GM18519 (cell line): ENCODE data around the gene LIF.

ENCODE experiments used
- ATAC-seq: cut with Tn5 transposase; IDR thresholded peaks from one replicate; pipeline ENCODE4 v1.9.1; 2021; ENCODE audit warnings: mild to moderate bottlenecking, moderate library complexity; ENCODE audit not compliant: unreplicated experiment, low FRiP score

The LIF gene

DNA sequence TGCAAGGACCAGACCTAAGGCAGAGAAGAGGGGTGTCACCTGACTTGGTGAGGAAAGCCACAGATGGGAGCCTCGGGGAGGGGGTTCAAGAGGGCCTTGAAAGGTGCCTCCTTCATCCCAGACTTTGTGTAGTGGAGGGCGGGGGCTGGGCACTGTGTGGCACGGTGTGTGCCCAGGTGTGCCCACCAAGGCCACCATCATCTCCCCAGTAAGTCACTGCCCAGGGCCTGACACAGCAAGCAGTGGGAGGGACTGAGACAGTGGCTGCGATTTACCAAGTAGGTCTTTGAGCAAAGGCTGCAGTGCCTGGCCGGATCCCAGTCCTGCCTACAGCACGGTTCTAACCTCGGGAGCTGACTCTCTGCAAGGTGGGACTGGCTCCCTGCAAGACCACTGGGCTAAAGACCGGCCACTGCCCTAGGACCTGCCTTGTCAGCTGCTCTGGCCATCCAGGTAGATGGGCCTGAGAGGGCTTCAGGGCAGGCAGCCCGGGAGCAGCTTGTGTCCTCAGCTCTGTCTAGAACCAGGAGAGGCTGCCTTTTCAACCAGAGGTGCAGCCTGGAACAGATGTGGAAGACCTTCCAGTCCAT is 18.7 kb upstream of the LIF start:
- ATAC-seq = no peak

GRCh38 chr22:30263883-30264282 is 17.3 kb upstream of the LIF start:
- no peak for ATAC-seq

GRCh38 chr22:30262917-30263741 is 16.6 kb upstream of the LIF start:
- no peak for ATAC-seq

GRCh38 chr22:30262112-30262511 is 15.6 kb upstream of the LIF start:
- ATAC-seq = no peak

GRCh38 chr22:30261134-30261533 is 14.6 kb upstream of the LIF start:
- ATAC-seq = no peak

DNA sequence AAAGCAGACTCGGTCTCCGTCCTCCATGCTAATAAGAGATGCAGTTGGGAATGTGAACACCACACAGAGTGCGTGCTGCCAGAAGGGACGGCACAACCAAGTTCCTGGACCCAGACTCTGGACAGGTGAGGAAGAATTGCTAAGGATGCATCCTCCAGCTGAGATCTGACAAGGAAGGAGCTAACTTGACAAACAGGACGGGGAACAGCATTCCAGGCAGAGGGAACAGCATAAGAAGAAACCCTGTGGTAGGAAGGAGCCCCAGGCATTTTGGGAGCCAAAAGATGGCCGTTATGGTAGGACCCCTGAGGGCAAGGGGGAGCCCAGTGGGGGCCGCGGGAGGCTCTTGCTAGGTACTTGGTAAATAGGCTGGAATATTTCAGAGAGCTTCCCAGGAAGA is 14.1 kb upstream of the LIF start:
- no peak for ATAC-seq

- no peak for ATAC-seq
Observed at GRCh38 chr22:30260276-30260675, 13.7 kb upstream of the LIF start.

DNA sequence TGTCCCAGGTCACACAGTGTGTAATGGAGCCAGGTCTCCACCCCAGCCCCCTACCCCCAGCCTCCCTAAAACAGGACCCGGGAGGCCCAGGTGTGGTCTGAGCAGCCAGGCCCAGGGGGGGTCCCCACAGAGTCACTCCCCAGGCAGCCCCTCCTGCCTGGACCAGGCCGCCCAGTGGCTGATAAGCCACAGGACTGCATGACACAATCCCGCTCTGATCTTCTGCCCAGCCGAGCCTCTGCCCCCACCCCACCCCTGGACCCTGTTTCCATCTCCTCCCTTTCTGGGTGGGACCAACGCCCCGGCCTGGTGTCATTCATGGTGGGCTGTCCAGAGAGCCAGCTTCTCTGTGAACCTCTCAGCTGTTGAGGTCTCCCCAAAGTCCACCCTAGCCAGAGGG is 7.8 kb upstream of the LIF start:
- ATAC-seq = no peak

- no peak for ATAC-seq
Observed at GRCh38 chr22:30253205-30253852, 6.8 kb upstream of the LIF start.

DNA sequence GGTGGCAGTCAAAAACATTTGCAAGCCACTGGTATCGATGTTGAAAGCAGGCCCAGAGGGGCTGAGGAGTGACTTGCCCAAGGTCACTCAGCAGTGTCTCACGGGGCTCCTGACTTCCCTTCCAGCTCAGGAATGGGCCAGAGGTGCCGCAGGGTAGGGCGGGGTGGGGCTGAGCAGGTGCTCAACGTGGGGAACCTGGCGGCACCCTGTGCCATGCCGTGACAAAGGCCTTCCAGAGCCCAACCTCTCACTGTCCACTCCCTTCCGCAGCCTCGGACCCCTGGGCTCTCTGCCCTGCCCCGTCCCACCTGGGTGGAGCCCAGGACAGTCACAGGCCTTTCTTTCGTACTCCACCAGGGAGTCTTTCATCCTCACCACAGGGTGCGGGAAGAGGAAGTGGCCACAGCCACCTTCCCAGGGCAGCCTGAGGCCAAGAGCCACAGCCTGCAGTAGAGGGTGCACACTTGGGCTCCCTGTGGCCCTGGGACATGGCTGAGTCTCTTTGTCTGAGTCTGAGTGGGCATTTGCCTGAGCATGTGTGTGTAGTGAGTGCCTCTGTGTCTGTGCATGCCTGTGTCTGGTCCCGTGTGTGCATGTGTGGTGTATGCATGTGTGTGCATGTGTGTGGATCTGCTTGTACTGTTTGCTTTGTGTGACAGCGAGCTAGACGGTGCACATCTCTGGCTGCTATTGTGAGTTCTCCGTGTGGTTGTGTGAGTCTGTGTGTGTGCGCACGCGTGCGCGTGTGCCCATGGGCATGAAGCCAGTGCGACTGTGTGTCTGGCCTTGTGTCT is 6.0 kb upstream of the LIF start:
- no peak for ATAC-seq

GRCh38 chr22:30251711-30252110 is 5.2 kb upstream of the LIF start:
- no peak for ATAC-seq

DNA sequence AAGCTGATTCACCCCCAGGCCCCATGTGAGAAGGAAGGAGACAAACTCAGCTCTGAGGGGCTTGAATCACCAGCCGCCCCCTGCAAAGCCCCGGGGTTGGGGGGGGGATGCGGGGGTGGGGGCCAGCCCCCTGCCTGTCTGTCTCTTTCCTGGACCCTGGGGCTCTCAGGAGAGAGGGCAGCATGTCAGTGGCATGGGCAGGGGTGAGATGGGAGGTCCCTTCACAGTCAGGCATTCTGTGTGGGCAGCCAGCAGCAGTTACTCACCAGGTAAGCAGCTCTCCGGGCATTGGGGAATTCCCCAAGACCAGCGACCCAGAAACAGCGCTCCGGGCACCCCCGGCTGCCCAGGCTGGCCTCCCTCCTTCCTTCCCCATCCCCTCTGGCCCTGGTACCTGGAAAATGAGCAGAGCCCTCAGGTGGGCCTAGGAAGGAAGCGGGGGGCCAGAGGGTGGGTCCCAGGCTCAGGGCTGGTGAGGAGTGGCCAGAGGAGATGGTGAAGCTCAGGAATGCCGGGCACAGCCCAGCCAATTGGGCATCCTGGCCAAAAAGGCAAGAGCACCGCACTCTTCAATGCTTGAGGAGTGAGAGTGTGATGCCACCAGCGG is 4.2 kb upstream of the LIF start:
- ATAC-seq = no peak

GRCh38 chr22:30250039-30250565 is 3.5 kb upstream of the LIF start:
- ATAC-seq = no peak

DNA sequence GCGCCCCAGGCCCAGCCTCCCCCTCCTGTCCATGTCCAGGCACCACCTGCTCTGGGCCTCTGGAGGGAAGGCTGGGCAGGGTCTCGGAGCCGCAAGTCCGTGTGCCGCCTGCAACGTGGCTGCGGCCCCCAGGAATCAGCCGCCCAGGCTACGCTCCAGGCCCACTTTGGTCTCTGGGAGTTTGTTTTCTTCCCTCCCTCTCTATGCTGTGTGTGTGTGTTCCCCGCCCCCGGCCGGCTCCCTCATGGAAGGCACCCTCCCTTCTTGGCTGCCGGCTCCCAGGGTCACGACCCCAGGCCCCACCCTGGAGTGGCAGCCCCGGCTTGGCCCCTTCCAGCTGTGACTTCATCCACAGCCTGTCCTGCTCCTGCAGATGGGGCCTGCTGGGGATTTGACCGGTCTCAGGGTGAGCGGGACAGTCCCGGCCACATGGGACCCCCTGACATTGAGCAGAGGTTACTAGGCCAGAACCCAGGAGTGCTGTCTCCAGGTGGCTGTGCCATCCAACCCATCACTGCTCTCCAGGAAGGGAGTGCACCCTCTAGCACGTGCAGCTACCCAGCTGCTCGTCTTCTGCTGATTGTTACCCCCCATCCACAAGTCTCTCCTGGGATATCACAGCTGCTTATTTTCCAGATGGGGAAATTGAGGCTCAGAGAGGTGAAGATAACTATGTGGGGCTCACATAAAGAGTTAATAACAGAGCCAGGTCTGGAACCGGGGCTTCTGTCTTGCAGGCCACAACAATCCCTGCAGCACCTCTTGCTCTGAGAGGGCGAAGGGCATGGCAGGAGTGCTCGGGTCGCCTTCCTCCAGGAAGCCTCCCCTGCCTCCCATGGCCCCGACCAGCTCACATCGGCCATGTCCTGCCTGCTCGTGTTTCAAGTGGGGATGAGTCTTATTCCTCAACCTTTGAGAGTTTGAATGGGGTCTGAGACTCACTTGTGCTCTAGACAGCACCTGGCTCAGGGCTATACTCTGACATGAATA is 2.8 kb upstream of the LIF start:
- ATAC-seq = no peak

DNA sequence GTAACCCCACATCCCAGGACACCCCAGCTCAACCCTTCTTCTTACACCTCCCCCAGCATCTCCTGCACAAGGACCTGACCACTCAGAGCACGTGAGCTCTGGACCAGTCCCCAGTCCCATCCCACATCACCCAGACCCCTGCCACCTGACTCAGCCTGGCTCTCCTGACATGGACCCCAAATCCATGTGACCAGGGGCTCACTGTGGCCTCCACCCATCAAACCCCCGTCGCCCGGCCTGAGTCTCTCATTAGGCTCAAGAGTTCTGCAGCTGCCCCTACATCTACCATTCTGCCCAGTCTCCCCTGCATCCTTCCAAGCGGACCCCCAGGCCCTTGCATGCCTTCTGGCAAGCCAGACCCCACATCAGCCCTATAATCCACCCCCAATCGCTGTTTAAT is 1.9 kb upstream of the LIF start:
- ATAC-seq = no peak

GRCh38 chr22:30247974-30248373 is 1.4 kb upstream of the LIF start:
- ATAC-seq = no peak

- no peak for ATAC-seq
Observed at GRCh38 chr22:30247561-30247960, 1.0 kb upstream of the LIF start.

GRCh38 chr22:30246814-30247376 is 336 bp upstream of the LIF start:
- no peak for ATAC-seq
